Kidney glomerular epithelial cell (primary cell): ENCODE data around the gene ZNF10.

Experiments
- DNase-seq: peaks from one replicate; lab custom pipeline; 2025; lab: John Stamatoyannopoulos, UW

ZNF10 gene

GRCh38 chr12:133130038-133130807 lies at the start of gene ZNF10, which contains the start of gene ZNF891:
Gene ZNF10 (plus strand): TSS chr12:133130627. CDS start chr12:133144493, 13,866 bp downstream.
Gene ZNF891 (minus strand): TSS chr12:133130274. CDS start chr12:133121918, 8,356 bp downstream.
- peak; percentile 90 for DNase-seq

GRCh38 chr12:133081159-133081780 lies 49.2 kb upstream of the ZNF10 start:
- DNase-seq = no peak

GRCh38 chr12:133083345-133083744 lies 47.1 kb upstream of the ZNF10 start:
- DNase-seq = no peak

GRCh38 chr12:133105620-133106019 lies 24.8 kb upstream of the ZNF10 start:
- DNase-seq = no peak

GRCh38 chr12:133106253-133106652 lies 24.2 kb upstream of the ZNF10 start:
- no peak for DNase-seq

GRCh38 chr12:133107121-133107520 lies 23.3 kb upstream of the ZNF10 start:
- no peak for DNase-seq

GRCh38 chr12:133108150-133108549 lies 22.3 kb upstream of the ZNF10 start:
- DNase-seq = no peak

GRCh38 chr12:133120385-133121191 lies 9.8 kb upstream of the ZNF10 start:
- no peak for DNase-seq

- no peak for DNase-seq
These were observed 5.8 kb upstream of the ZNF10 start for GRCh38 chr12:133124674-133125073.

- peak; percentile 25 for DNase-seq
These were observed 924 bp upstream of the ZNF10 start for GRCh38 chr12:133129368-133130037.

- no peak for DNase-seq
These were observed 341 bp downstream of the ZNF10 start for GRCh38 chr12:133130808-133131128.

- DNase-seq = no peak
These were observed 5.3 kb downstream of the ZNF10 start for GRCh38 chr12:133135747-133136146.

GRCh38 chr12:133145981-133146380 lies 15.6 kb downstream of the ZNF10 start:
- no peak for DNase-seq

- DNase-seq = no peak
These were observed 25.8 kb downstream of the ZNF10 start for GRCh38 chr12:133156125-133156690.

- DNase-seq = no peak
These were observed 35.3 kb downstream of the ZNF10 start for GRCh38 chr12:133165776-133166175.

- DNase-seq = no peak
These were observed 42.1 kb downstream of the ZNF10 start for GRCh38 chr12:133172491-133172890.

GRCh38 chr12:133174901-133175300 lies 44.5 kb downstream of the ZNF10 start:
- DNase-seq = no peak

GRCh38 chr12:133180669-133181068 lies 50.2 kb downstream of the ZNF10 start:
- DNase-seq = no peak

- peak; percentile 89 for DNase-seq
These were observed 51.0 kb downstream of the ZNF10 start, which contains the start of gene ZNF268 for GRCh38 chr12:133181238-133181959. Gene ZNF268 (plus strand): TSS chr12:133181495. CDS start chr12:133181998, 503 bp downstream.

GRCh38 chr12:133190176-133190575 lies 59.7 kb downstream of the ZNF10 start:
- no peak for DNase-seq

- DNase-seq = no peak
These were observed 62.4 kb downstream of the ZNF10 start for GRCh38 chr12:133192847-133193246.
